HepG2 (cell line): ENCODE measurements around the gene CEP135. TPM values are rescaled to one million over a fixed set of nuclear protein-coding genes. Genes with fewer than 3 reads are reported as not detected.

Experiments used
- ATAC-seq: fragments of 200-7000 bp; cut with Tn5 transposase; 3 replicates; pipeline ENCODE4 v1.9.1; 2020; ENCODE audit warnings: mild to moderate bottlenecking, moderate library complexity
- BruUV-seq: library from RNA; stranded (reverse); fragments of 400-500 nt; replicated peaks from 2 replicates; lab custom pipeline; 2021; lab: Mats Ljungman, UMichigan
- CTCF ChIA-PET: fragments of 300-600 bp; formaldehyde crosslinking; extraction: SDS; loops from one replicate; lab custom pipeline; 2021; ENCODE audit warnings: low total read pairs, inconsistent platforms, low intra/inter-chr PET ratio; lab: Yijun Ruan, JAX
- POLR2A ChIA-PET: fragments of 350-600 bp; sonication (Branson Sonifier 250); formaldehyde crosslinking; loops from one replicate; lab custom pipeline; 2020; ENCODE audit warnings: antibody characterized with exemption, inconsistent platforms; lab: Yijun Ruan, JAX
- DNase-seq: peaks from one replicate; pipeline ENCODE4 v3.0.0-alpha.2; 2015; ENCODE audit warnings: low spot score
- FAIRE-seq: peaks from 3 replicates; lab custom pipeline; 2011; peaks lifted over from hg19 to GRCh38; lab: Jason Lieb, UNC
- H2AFZ ChIP-seq: one replicate; pipeline ENCODE4 v1.6.1; 2011; ENCODE audit warnings: low read length, inconsistent platforms
- H3K27ac ChIP-seq: fragments of 300-600 bp; 3 replicates; pipeline ENCODE4 v1.8.0; 2011; ENCODE audit warnings: mixed run types, mild to moderate bottlenecking, mixed read lengths, low read length, inconsistent platforms; ENCODE audit not compliant: insufficient read depth; ENCODE audit errors: extremely low read length
- H3K27me3 ChIP-seq, 2 experiments: fragments of 200-600 bp in 1 of 2; 2 replicates in 1 of 2; 3 replicates in 1 of 2; pipeline versions ENCODE4 v1.6.0 to v1.8.0; 2011; ENCODE audit warnings: low read length in 2 of 2, mild to moderate bottlenecking in 2 of 2, moderate library complexity in 2 of 2, inconsistent platforms in 1 of 2; ENCODE audit not compliant: insufficient read depth in 2 of 2, control insufficient read depth in 1 of 2
- H3K36me3 ChIP-seq, 2 experiments: fragments of 200-600 bp in 1 of 2; replicated peaks in 1 of 2; 2 replicates in 1 of 2; 3 replicates in 1 of 2; pipeline versions ENCODE4 v1.5.1 to v1.8.0; 2011; ENCODE audit warnings: low read length in 2 of 2, inconsistent platforms in 1 of 2; ENCODE audit not compliant: insufficient read depth in 2 of 2, control insufficient read depth in 1 of 2
- H3K4me1 ChIP-seq: 2 replicates; pipeline ENCODE4 v1.5.1; 2012; ENCODE audit warnings: low read length, inconsistent platforms; ENCODE audit not compliant: insufficient read depth
- H3K4me2 ChIP-seq: 2 replicates; pipeline ENCODE4 v1.6.0; 2011; ENCODE audit warnings: low read depth, low read length, inconsistent platforms
- H3K4me3 ChIP-seq, 3 experiments: fragments of 200-600 bp in 1 of 3; sonication (generic), shearing (Covaris generic) in 1 of 3; replicated peaks in 1 of 3; 2 replicates each; pipeline ENCODE4 v1.5.1; 2011 to 2016; ENCODE audit warnings: low read length in 3 of 3, inconsistent platforms in 2 of 3, low read depth in 2 of 3, mild to moderate bottlenecking in 2 of 3, control low read depth in 1 of 3, mixed read lengths in 1 of 3; ENCODE audit not compliant: insufficient read depth in 1 of 3
- H3K79me2 ChIP-seq: one replicate; pipeline ENCODE4 v1.6.1; 2011; ENCODE audit warnings: low read length, inconsistent platforms; ENCODE audit not compliant: insufficient read depth
- H3K9ac ChIP-seq: 2 replicates; pipeline ENCODE4 v1.6.0; 2011; ENCODE audit warnings: mild to moderate bottlenecking, low read depth, low read length, inconsistent platforms; ENCODE audit not compliant: insufficient read depth
- H3K9me3 ChIP-seq: 2 replicates; pipeline ENCODE4 v1.5.1; 2012; ENCODE audit warnings: mild to moderate bottlenecking, low read length
- H4K20me1 ChIP-seq: 2 replicates; pipeline ENCODE4 v1.6.0; 2011; ENCODE audit warnings: inconsistent platforms, mild to moderate bottlenecking, low read length, moderate library complexity; ENCODE audit not compliant: insufficient read depth
- CHD4 ChIP-seq: fragments of 200-600 bp; sonication (generic); IDR thresholded peaks from 2 replicates; pipeline ENCODE4 v1.7.0; 2017; ENCODE audit warnings: mild to moderate bottlenecking, low read length, borderline replicate concordance
- DMAP1 ChIP-seq: IDR thresholded peaks from 2 replicates; pipeline ENCODE4 v1.6.1; 2016
- DR1 ChIP-seq: sonication (generic); formaldehyde crosslinking; IDR thresholded peaks from 2 replicates; pipeline ENCODE4 v1.8.0; 2021; ENCODE audit warnings: mild to moderate bottlenecking, missing genetic modification reagents, inconsistent platforms
- HNF4A ChIP-seq: sonication (generic); formaldehyde crosslinking; IDR thresholded peaks from 2 replicates; pipeline ENCODE4 v1.4.0; 2020; ENCODE audit warnings: missing genetic modification reagents
- KLF16 ChIP-seq, 2 experiments: sonication (generic) in 1 of 2; formaldehyde crosslinking in 1 of 2; IDR thresholded peaks; 2 replicates each; pipeline versions ENCODE4 v1.6.1 to v1.8.0; 2016 to 2023; ENCODE audit warnings: missing genetic modification reagents in 2 of 2, missing compliant biosample characterization in 1 of 2
- MED8 ChIP-seq: sonication (generic); formaldehyde crosslinking; IDR thresholded peaks from 2 replicates; pipeline ENCODE4 v1.8.1; 2023; ENCODE audit warnings: mild to moderate bottlenecking, missing genetic modification reagents; ENCODE audit not compliant: insufficient replicate concordance
- PRMT3 ChIP-seq: sonication (generic); formaldehyde crosslinking; IDR thresholded peaks from 2 replicates; pipeline ENCODE4 v1.8.1; 2022; ENCODE audit warnings: low read depth, mild to moderate bottlenecking, moderate library complexity, missing genetic modification reagents, borderline replicate concordance
- SNAI1 ChIP-seq: sonication (generic); formaldehyde crosslinking; IDR thresholded peaks from 2 replicates; pipeline ENCODE4 v1.5.0; 2020; ENCODE audit warnings: mild to moderate bottlenecking, missing genetic modification reagents, borderline replicate concordance
- TEAD3 ChIP-seq: optimal IDR thresholded peaks from 2 replicates; pipeline ENCODE3; 2016; ENCODE audit warnings: borderline replicate concordance
- ZNF607 ChIP-seq: sonication (generic); formaldehyde crosslinking; IDR thresholded peaks from 2 replicates; pipeline ENCODE4 v1.5.1; 2020; ENCODE audit warnings: missing genetic modification reagents, mild to moderate bottlenecking, borderline replicate concordance
- ZNF709 ChIP-seq: sonication (generic); formaldehyde crosslinking; IDR thresholded peaks from 2 replicates; pipeline ENCODE4 v1.5.0; 2020; ENCODE audit warnings: mild to moderate bottlenecking, missing genetic modification reagents
- ZNF782 ChIP-seq: sonication (generic); formaldehyde crosslinking; IDR thresholded peaks from 2 replicates; pipeline ENCODE4 v1.4.0; 2020; ENCODE audit warnings: missing genetic modification reagents, mild to moderate bottlenecking, borderline replicate concordance
- ZNF792 ChIP-seq: IDR thresholded peaks from 2 replicates; pipeline ENCODE4 v1.6.1; 2016
- WGBS: methylation state at CpG from one replicate; pipeline ENCODE4 v1.1.6; 2017; ENCODE audit warnings: low lambda C conversion rate; 5-methylcytosine and 5-hydroxymethylcytosine counted together
- in situ Hi-C: cut with HindIII; loops from 2 replicates; pipeline ENCODE4 v1.10.0; 2017; ENCODE audit warnings: low pct_unique_long_range_greater_than_20kb; ENCODE audit not compliant: extremely low pct_ligation_motif_present
- intact Hi-C: fragments of 100-400 bp; cut with micrococcal nuclease; formaldehyde crosslinking; loops from one replicate; pipeline ENCODE4 v1.10.0; 2022; ENCODE audit not compliant: unreplicated experiment
- polyA plus RNA-seq, 8 experiments: library from polyadenylated mRNA; depleted of rRNA in 3 of 8; stranded (reverse) in 7 of 8; unstranded in 1 of 8; fragments of >200 nt; fragmentation: Illumina TruSeq in 4 of 8; extraction: Trizol in 4 of 8; gene quantifications; 2 replicates each; pipeline versions ENCODE4 v1.2.1 to v1.2.3, GENCODE V29; 2011 to 2016; ENCODE audit warnings: low read depth in 4 of 8, missing spikeins in 1 of 8, mixed read lengths in 1 of 8; ENCODE audit not compliant: insufficient read depth in 1 of 8
- total RNA-seq, 5 experiments: library from RNA; depleted of rRNA; stranded (reverse); fragments of >200 nt; fragmentation: Illumina TruSeq; extraction: Trizol; gene quantifications; 2 replicates each; pipeline ENCODE4 v1.2.3, GENCODE V29; 2016; ENCODE audit warnings: low read depth in 1 of 5
- TF ChIP-seq, protein P1 (sequence below), 2 experiments: sonication (generic) in 1 of 2; formaldehyde crosslinking in 1 of 2; IDR thresholded peaks; 2 replicates each; pipeline versions ENCODE4 v1.4.0 to v1.6.1; 2016 to 2020; ENCODE audit warnings: borderline replicate concordance in 1 of 2, low read depth in 1 of 2, mild to moderate bottlenecking in 1 of 2, missing genetic modification reagents in 1 of 2
- TF ChIP-seq, protein P2 (sequence below): sonication (generic); formaldehyde crosslinking; IDR thresholded peaks from 2 replicates; pipeline ENCODE4 v1.8.0; 2022; ENCODE audit warnings: mild to moderate bottlenecking, missing genetic modification reagents, moderate library complexity

CEP135 gene
- total and polyA plus RNA-seq, 2 of the 13 experiments (the other 11 are each of a cell fraction or from before 2014, with no cell fraction given), result 1.7 to 8.8 TPM

DNA sequence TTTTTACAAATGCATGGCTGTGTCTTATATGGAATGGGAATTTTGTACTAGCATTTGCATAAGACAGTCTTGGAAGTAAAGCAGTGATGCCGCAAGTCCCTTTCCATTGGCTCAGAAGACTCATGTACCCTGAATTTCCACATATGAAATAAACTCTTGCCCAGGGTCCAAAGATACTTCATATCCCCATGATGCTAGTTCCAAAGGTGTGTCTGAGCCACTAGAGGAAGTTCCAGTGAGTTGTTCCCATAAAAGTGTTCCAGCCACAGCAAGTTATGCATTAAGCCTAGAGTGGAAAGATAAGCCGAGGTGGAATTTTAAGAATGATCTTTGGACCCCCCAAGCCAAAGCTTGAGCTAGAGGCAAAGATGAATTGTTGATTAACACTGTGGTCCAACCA, 9.3 kb upstream of the CEP135 start:
- CTCF ChIA-PET, result no interaction called here
- peak; percentile 12 for DNase-seq
- in situ Hi-C loops, result no loop called here
- Histone ChIP-seq H3K27me3 (no peaks in the 10 kb centered on the region), H3K27ac (no peak overlapping the region), H3K4me1 (peaks cover 10% of the 10 kb centered on the region), H2AFZ (no peak overlapping the region), H3K79me2 (no peaks in the 10 kb centered on the region), H3K9me3 (no peaks in the 10 kb centered on the region), H3K4me2 (no peak overlapping the region), H3K9ac (no peak overlapping the region), H3K4me3 (no peak overlapping the region), H4K20me1 (no peaks in the 10 kb centered on the region), H3K36me3 (no peaks in the 10 kb centered on the region)
- FAIRE-seq, result no peak
- ATAC-seq, result no peak
- no TSS peak for BruUV-seq
- POLR2A ChIA-PET, result no interaction called here
- TF ChIP-seq ZNF709 (CRISPR knock-in tag), result no peak
- TF ChIP-seq KLF16 (CRISPR knock-in tag; IDR thresholded peaks at IDR 0.05), result no peak
- TF ChIP-seq HNF4A (CRISPR knock-in tag), result peak; percentile 40; the same call in 1 of the 2 replicates
- TF ChIP-seq ZNF792 (CRISPR knock-in tag), result no peak
- no peak for TF ChIP-seq ZNF607
- intact Hi-C loops, result no loop called here
- WGBS, result 7% methylated on average over 2 of the region's 2 CpGs

DNA sequence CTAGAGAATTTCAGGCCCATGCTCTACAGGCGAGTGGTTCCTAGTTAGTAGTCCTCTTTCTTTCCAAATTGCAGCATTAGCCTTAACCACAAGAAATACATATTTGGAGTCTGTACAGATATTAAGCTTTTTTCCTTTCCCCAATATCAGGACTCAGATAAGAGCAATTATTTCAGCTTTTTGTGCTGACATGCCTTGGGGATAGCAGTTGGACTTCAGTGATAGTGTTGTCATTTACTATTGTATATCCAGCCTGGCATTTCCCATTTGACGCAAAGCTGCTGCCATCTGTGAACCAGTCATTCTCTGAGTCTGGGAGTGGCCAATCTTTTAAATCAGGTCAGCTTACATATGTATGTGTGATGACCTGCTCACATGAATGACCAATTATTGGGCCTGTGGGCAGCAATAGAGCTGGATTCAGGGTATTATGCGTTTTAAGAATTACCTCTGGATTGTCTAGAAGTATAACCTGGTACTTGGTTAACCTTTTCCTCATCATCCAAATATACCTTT, 6.8 kb upstream of the CEP135 start:
- ChIA-PET POLR2A (no interaction called here), CTCF (no interaction called here)
- WGBS, result 69% methylated on average over 3 of the region's 3 CpGs
- Histone ChIP-seq H3K4me3 (no peak overlapping the region), H2AFZ (no peak overlapping the region), H4K20me1 (no peaks in the 10 kb centered on the region), H3K36me3 (no peaks in the 10 kb centered on the region), H3K9me3 (no peaks in the 10 kb centered on the region), H3K27ac (no peak overlapping the region), H3K4me1 (peaks cover 10% of the 10 kb centered on the region), H3K4me2 (no peak overlapping the region), H3K79me2 (no peaks in the 10 kb centered on the region), H3K9ac (no peak overlapping the region), H3K27me3 (no peaks in the 10 kb centered on the region)
- intact Hi-C loops (loop anchor here (10.0 kb wide), 1 partner anchor 163 kb away; no protein-coding TSS in a partner anchor), in situ Hi-C loops (no loop called here)
- DNase-seq (no peak), ATAC-seq (no peak), FAIRE-seq (no peak)
- BruUV-seq, result no TSS peak
- no peak for TF ChIP-seq PRMT3
- TF ChIP-seq, protein P1, sequence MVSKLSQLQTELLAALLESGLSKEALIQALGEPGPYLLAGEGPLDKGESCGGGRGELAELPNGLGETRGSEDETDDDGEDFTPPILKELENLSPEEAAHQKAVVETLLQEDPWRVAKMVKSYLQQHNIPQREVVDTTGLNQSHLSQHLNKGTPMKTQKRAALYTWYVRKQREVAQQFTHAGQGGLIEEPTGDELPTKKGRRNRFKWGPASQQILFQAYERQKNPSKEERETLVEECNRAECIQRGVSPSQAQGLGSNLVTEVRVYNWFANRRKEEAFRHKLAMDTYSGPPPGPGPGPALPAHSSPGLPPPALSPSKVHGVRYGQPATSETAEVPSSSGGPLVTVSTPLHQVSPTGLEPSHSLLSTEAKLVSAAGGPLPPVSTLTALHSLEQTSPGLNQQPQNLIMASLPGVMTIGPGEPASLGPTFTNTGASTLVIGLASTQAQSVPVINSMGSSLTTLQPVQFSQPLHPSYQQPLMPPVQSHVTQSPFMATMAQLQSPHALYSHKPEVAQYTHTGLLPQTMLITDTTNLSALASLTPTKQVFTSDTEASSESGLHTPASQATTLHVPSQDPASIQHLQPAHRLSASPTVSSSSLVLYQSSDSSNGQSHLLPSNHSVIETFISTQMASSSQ (IDR thresholded peaks at IDR 0.05; ENCODE audit: low read depth), result no peak
- TF ChIP-seq, protein P1 (CRISPR knock-in tag; IDR thresholded peaks at IDR 0.05; ENCODE audit: borderline replicate concordance), result no peak
- TF ChIP-seq CHD4, result no peak
- no peak for TF ChIP-seq DR1 (CRISPR knock-in tag)
- no peak for TF ChIP-seq ZNF782
- TF ChIP-seq TEAD3 (CRISPR knock-in tag), result no peak
- TF ChIP-seq DMAP1 (CRISPR knock-in tag), result no peak
- TF ChIP-seq MED8, result no peak
- TF ChIP-seq, protein P2, sequence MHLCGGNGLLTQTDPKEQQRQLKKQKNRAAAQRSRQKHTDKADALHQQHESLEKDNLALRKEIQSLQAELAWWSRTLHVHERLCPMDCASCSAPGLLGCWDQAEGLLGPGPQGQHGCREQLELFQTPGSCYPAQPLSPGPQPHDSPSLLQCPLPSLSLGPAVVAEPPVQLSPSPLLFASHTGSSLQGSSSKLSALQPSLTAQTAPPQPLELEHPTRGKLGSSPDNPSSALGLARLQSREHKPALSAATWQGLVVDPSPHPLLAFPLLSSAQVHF (CRISPR knock-in tag), result no peak
- no peak for TF ChIP-seq SNAI1 (CRISPR knock-in tag)
